ENCODE measurements around the gene P2RY11.

P2RY11 gene

GRCh38 chr19:10136936-10137335 lies 25.4 kb downstream of the P2RY11 start:
- in situ Hi-C loops (cut with HindIII; ENCODE audit: low sequenced_read_pairs) = no loop called here

GRCh38 chr19:10137751-10138682 lies 26.5 kb downstream of the P2RY11 start:
- in situ Hi-C loops (cut with HindIII; ENCODE audit: low sequenced_read_pairs) = no loop called here

GRCh38 chr19:10138879-10139795 lies 27.6 kb downstream of the P2RY11 start:
- in situ Hi-C loops (cut with HindIII; ENCODE audit: low sequenced_read_pairs) = no loop called here

- in situ Hi-C loops (cut with HindIII; ENCODE audit: low sequenced_read_pairs) = no loop called here
These were observed 28.5 kb downstream of the P2RY11 start for GRCh38 chr19:10139952-10140351.

- in situ Hi-C loops (cut with HindIII; ENCODE audit: low sequenced_read_pairs) = no loop called here
These were observed 30.0 kb downstream of the P2RY11 start for GRCh38 chr19:10141479-10141878.

GRCh38 chr19:10141973-10142372 lies 30.5 kb downstream of the P2RY11 start:
- in situ Hi-C loops (cut with HindIII; ENCODE audit: low sequenced_read_pairs) = no loop called here

- in situ Hi-C loops (cut with HindIII; ENCODE audit: low sequenced_read_pairs) = no loop called here
These were observed 31.3 kb downstream of the P2RY11 start for GRCh38 chr19:10142701-10143375.

- in situ Hi-C loops (cut with HindIII; ENCODE audit: low sequenced_read_pairs) = no loop called here
These were observed 32.2 kb downstream of the P2RY11 start for GRCh38 chr19:10143681-10144080.

- in situ Hi-C loops (cut with HindIII; ENCODE audit: low sequenced_read_pairs) = no loop called here
These were observed 32.9 kb downstream of the P2RY11 start for GRCh38 chr19:10144361-10144760.

GRCh38 chr19:10145031-10145430 lies 33.5 kb downstream of the P2RY11 start:
- in situ Hi-C loops (cut with HindIII; ENCODE audit: low sequenced_read_pairs) = no loop called here

GRCh38 chr19:10146142-10146541 lies 34.6 kb downstream of the P2RY11 start:
- in situ Hi-C loops (cut with HindIII; ENCODE audit: low sequenced_read_pairs) = no loop called here

GRCh38 chr19:10149427-10149826 lies 37.9 kb downstream of the P2RY11 start:
- in situ Hi-C loops (cut with HindIII; ENCODE audit: low sequenced_read_pairs) = no loop called here

- in situ Hi-C loops (cut with HindIII; ENCODE audit: low sequenced_read_pairs) = no loop called here
These were observed 40.0 kb downstream of the P2RY11 start for GRCh38 chr19:10151521-10151920.

- in situ Hi-C loops (cut with HindIII; ENCODE audit: low sequenced_read_pairs) = no loop called here
These were observed 40.6 kb downstream of the P2RY11 start for GRCh38 chr19:10152100-10152499.

- in situ Hi-C loops (cut with HindIII; ENCODE audit: low sequenced_read_pairs) = no loop called here
These were observed 44.3 kb downstream of the P2RY11 start for GRCh38 chr19:10155839-10156238.

GRCh38 chr19:10158071-10158470 lies 46.6 kb downstream of the P2RY11 start:
- in situ Hi-C loops (cut with HindIII; ENCODE audit: low sequenced_read_pairs) = no loop called here

GRCh38 chr19:10158485-10158884 lies 47.0 kb downstream of the P2RY11 start:
- in situ Hi-C loops (cut with HindIII; ENCODE audit: low sequenced_read_pairs) = no loop called here

- in situ Hi-C loops (cut with HindIII; ENCODE audit: low sequenced_read_pairs) = no loop called here
These were observed 48.1 kb downstream of the P2RY11 start for GRCh38 chr19:10159610-10160009.

GRCh38 chr19:10163536-10163935 lies 52.0 kb downstream of the P2RY11 start:
- in situ Hi-C loops (cut with HindIII; ENCODE audit: low sequenced_read_pairs) = no loop called here

Measured in endothelial cell of hepatic sinusoid (primary cell).